ENCODE measurements around the gene PDE4D.

- TF ChIP-seq POLR2A (IDR thresholded peaks at IDR 0.05; ENCODE audit: low read depth, low read length), result no peak
- TF ChIP-seq SPI1 (IDR thresholded peaks at IDR 0.05; ENCODE audit: low read depth, low read length), result no peak
- no peak for TF ChIP-seq TAF1 (IDR thresholded peaks at IDR 0.05; ENCODE audit: low read depth, low read length)
- no peak for TF ChIP-seq POLR2AphosphoS5 (IDR thresholded peaks at IDR 0.05; ENCODE audit: low read depth, low read length)
- no peak for TF ChIP-seq POU2F2 (IDR thresholded peaks at IDR 0.05; ENCODE audit: low read depth, low read length)
Measured at GRCh38 chr5:59547731-59548130, 345.8 kb downstream of the PDE4D start.
